H9 (cell line): ENCODE data around the gene PRR36. TPM values are rescaled to one million over a fixed set of nuclear protein-coding genes. Genes with fewer than 3 reads are reported as not detected.

Experiments
- DNase-seq: peaks from one replicate; pipeline ENCODE4 v3.0.0-alpha.2; 2017
- H2AFZ ChIP-seq: one replicate; pipeline ENCODE4 v1.6.1; 2013; ENCODE audit warnings: mild to moderate bottlenecking, low read length, control low read depth, moderate library complexity
- H2AK5ac ChIP-seq: 2 replicates; pipeline ENCODE4 v1.6.1; 2013; ENCODE audit warnings: low read length, control low read depth, mixed read lengths; ENCODE audit not compliant: insufficient read length
- H2BK120ac ChIP-seq: one replicate; pipeline ENCODE4 v1.6.1; 2013; ENCODE audit warnings: low read depth, mild to moderate bottlenecking, low read length, control low read depth, inconsistent platforms; ENCODE audit not compliant: poor library complexity, severe bottlenecking
- H2BK12ac ChIP-seq: 2 replicates; pipeline ENCODE4 v1.6.1; 2013; ENCODE audit warnings: low read length, control low read depth, mixed read lengths, low read depth; ENCODE audit not compliant: insufficient read length
- H2BK15ac ChIP-seq: 2 replicates; pipeline ENCODE4 v1.6.1; 2013; ENCODE audit warnings: low read depth, low read length, control low read depth
- H2BK20ac ChIP-seq: one replicate; pipeline ENCODE4 v1.6.1; 2013; ENCODE audit warnings: low read depth, mild to moderate bottlenecking, low read length, control low read depth, inconsistent platforms; ENCODE audit not compliant: poor library complexity, severe bottlenecking
- H2BK5ac ChIP-seq: 2 replicates; pipeline ENCODE4 v1.6.1; 2013; ENCODE audit warnings: low read length, control low read depth, mixed read lengths; ENCODE audit not compliant: insufficient read length
- H3K14ac ChIP-seq: 2 replicates; pipeline ENCODE4 v1.6.1; 2013; ENCODE audit warnings: low read length, control low read depth; ENCODE audit not compliant: insufficient read depth
- H3K18ac ChIP-seq: 2 replicates; pipeline ENCODE4 v1.6.1; 2013; ENCODE audit warnings: low read depth, mild to moderate bottlenecking, mixed read lengths, low read length, control low read depth; ENCODE audit not compliant: insufficient read length
- H3K23ac ChIP-seq: 2 replicates; pipeline ENCODE4 v1.6.1; 2013; ENCODE audit warnings: low read length, control low read depth, mixed read lengths, low read depth; ENCODE audit not compliant: insufficient read length
- H3K23me2 ChIP-seq: 2 replicates; pipeline ENCODE4 v1.6.1; 2013; ENCODE audit warnings: low read depth, mild to moderate bottlenecking, mixed read lengths, low read length, control low read depth; ENCODE audit not compliant: insufficient read length, poor library complexity, severe bottlenecking
- H3K27ac ChIP-seq: 2 replicates; pipeline ENCODE4 v1.5.1; 2013; ENCODE audit warnings: low read length, control low read depth, mixed read lengths, low read depth; ENCODE audit not compliant: insufficient read length
- H3K27me3 ChIP-seq: 2 replicates; pipeline ENCODE4 v1.6.1; 2013; ENCODE audit warnings: low read length, control low read depth, inconsistent platforms; ENCODE audit not compliant: insufficient read depth
- H3K4ac ChIP-seq: 2 replicates; pipeline ENCODE4 v1.6.1; 2013; ENCODE audit warnings: low read depth, mild to moderate bottlenecking, control low read depth, inconsistent platforms, low read length, moderate library complexity
- H3K4me1 ChIP-seq: 2 replicates; pipeline ENCODE4 v1.6.1; 2013; ENCODE audit warnings: low read length, control low read depth, inconsistent platforms; ENCODE audit not compliant: insufficient read depth
- H3K4me2 ChIP-seq: 2 replicates; pipeline ENCODE4 v1.6.1; 2013; ENCODE audit warnings: low read length, control low read depth, mixed read lengths; ENCODE audit not compliant: insufficient read length, insufficient read depth
- H3K56ac ChIP-seq: 2 replicates; pipeline ENCODE4 v1.6.1; 2013; ENCODE audit warnings: low read depth, mild to moderate bottlenecking, mixed read lengths, low read length, control low read depth; ENCODE audit not compliant: insufficient read length
- H3K79me1 ChIP-seq: 2 replicates; pipeline ENCODE4 v1.6.1; 2013; ENCODE audit warnings: low read depth, mild to moderate bottlenecking, moderate library complexity, low read length, control low read depth, inconsistent platforms; ENCODE audit not compliant: insufficient read depth, poor library complexity, severe bottlenecking
- H3K79me2 ChIP-seq: 2 replicates; pipeline ENCODE4 v1.6.1; 2013; ENCODE audit warnings: low read length, control low read depth, inconsistent platforms; ENCODE audit not compliant: insufficient read depth
- H3K9ac ChIP-seq: 2 replicates; pipeline ENCODE4 v1.6.1; 2013; ENCODE audit warnings: low read length, control low read depth, mixed read lengths; ENCODE audit not compliant: insufficient read length; ENCODE audit errors: extremely low read depth
- H3K9me3 ChIP-seq: one replicate; pipeline ENCODE4 v1.6.1; 2013; ENCODE audit warnings: low read depth, low read length, inconsistent platforms; ENCODE audit not compliant: control insufficient read depth
- H3T11ph ChIP-seq: one replicate; pipeline ENCODE4 v1.6.1; 2013; ENCODE audit warnings: mild to moderate bottlenecking, low read length, control low read depth, inconsistent platforms
- H4K20me1 ChIP-seq: one replicate; pipeline ENCODE4 v1.6.1; 2013; ENCODE audit not compliant: control insufficient read depth, insufficient read length, insufficient read depth
- H4K5ac ChIP-seq: 2 replicates; pipeline ENCODE4 v1.6.1; 2013; ENCODE audit warnings: low read depth, mild to moderate bottlenecking, mixed read lengths, low read length, control low read depth; ENCODE audit not compliant: insufficient read length
- H4K8ac ChIP-seq: replicated peaks from 2 replicates; pipeline ENCODE4 v1.6.1; 2013; ENCODE audit warnings: low read length, control low read depth, mixed read lengths, low read depth; ENCODE audit not compliant: insufficient read length
- H4K91ac ChIP-seq: 2 replicates; pipeline ENCODE4 v1.6.1; 2013; ENCODE audit warnings: low read depth, mild to moderate bottlenecking, moderate library complexity, mixed read lengths, low read length, control low read depth; ENCODE audit not compliant: insufficient read length
- H3K27ac Mint-ChIP-seq, 3 experiments: 2 replicates in 2 of 3; 3 replicates in 1 of 3; pipeline ENCODE4 v1.8.0; 2020 to 2021; ENCODE audit warnings: mixed read lengths in 3 of 3, mild to moderate bottlenecking in 1 of 3, moderate library complexity in 1 of 3
- H3K27me3 Mint-ChIP-seq: 2 replicates; pipeline ENCODE4 v1.8.0; 2021; ENCODE audit warnings: low read depth, mild to moderate bottlenecking, moderate library complexity, mixed read lengths
- H3K36me3 Mint-ChIP-seq, 3 experiments: 2 replicates in 2 of 3; 3 replicates in 1 of 3; pipeline ENCODE4 v1.8.0; 2020 to 2021; ENCODE audit warnings: low read depth in 3 of 3, mixed read lengths in 3 of 3; ENCODE audit not compliant: insufficient read depth in 1 of 3
- H3K4me1 Mint-ChIP-seq, 2 experiments: 2 replicates each; pipeline ENCODE4 v1.8.0; 2020; ENCODE audit warnings: mixed read lengths in 2 of 2
- H3K4me3 Mint-ChIP-seq, 2 experiments: 2 replicates in 1 of 2; 3 replicates in 1 of 2; pipeline ENCODE4 v1.8.0; 2020 to 2021; ENCODE audit warnings: mild to moderate bottlenecking in 2 of 2, mixed read lengths in 2 of 2, moderate library complexity in 1 of 2
- H3K9me3 Mint-ChIP-seq, 2 experiments: 2 replicates in 1 of 2; 3 replicates in 1 of 2; pipeline ENCODE4 v1.8.0; 2020; ENCODE audit warnings: mild to moderate bottlenecking in 2 of 2, mixed read lengths in 2 of 2, moderate library complexity in 1 of 2
- CTCF ChIP-seq: fragments of 200-600 bp; sonication (generic); conservative IDR thresholded peaks from 3 replicates; pipeline ENCODE4 v1.8.0; 2021; ENCODE audit warnings: antibody characterized with exemption, mild to moderate bottlenecking
- WGBS: extraction: QIAGEN DNeasy Blood & Tissue Kit; methylation state at CpG from one replicate; pipeline ENCODE4 v1.1.7; 2013; ENCODE audit warnings: missing lambda C conversion rate, low lambda C conversion rate, mixed read lengths; ENCODE audit not compliant: insufficient read length; ENCODE audit errors: extremely low coverage; 5-methylcytosine and 5-hydroxymethylcytosine counted together
- total RNA-seq: library from RNA; stranded (reverse); gene quantifications from 2 replicates; pipeline ENCODE4 v1.2.1, GENCODE V29; 2021

PRR36 gene
- total RNA-seq, 1 experiment from 2014 or later = 20.4 TPM

GRCh38 chr19:7867092-7867844 lies 6.9 kb downstream of the PRR36 start:
- no peak overlapping the region for H3K4ac ChIP-seq
- H3K4me3 Mint-ChIP-seq = no peak overlapping the region; a peak in 1 of 5 replicates

More at GRCh38 chr19:7867092-7867844, 6.9 kb downstream of the PRR36 start:
- Histone ChIP-seq H2BK120ac (no peak overlapping the region), H3K4me1 (no peaks in the 10 kb centered on the region; the same call in 1 of the 2 replicates), H3K9ac (no peak overlapping the region), H3T11ph (no peak overlapping the region), H4K8ac (no peak overlapping the region), H3K79me2 (no peaks in the 10 kb centered on the region), H3K79me1 (no peaks in the 10 kb centered on the region), H3K23ac (no peak overlapping the region), H2BK5ac (no peak overlapping the region), H3K18ac (no peak overlapping the region), H2AK5ac (no peak overlapping the region), H4K5ac (no peak overlapping the region), H3K23me2 (peaks cover 21% of the 10 kb centered on the region), H3K27me3 (peaks cover 4% of the 10 kb centered on the region; the same call in 1 of the 2 replicates), H4K20me1 (peaks cover 5% of the 10 kb centered on the region), H4K91ac (no peak overlapping the region), H2BK20ac (no peak overlapping the region), H2AFZ (no peak overlapping the region), H3K9me3 (no peaks in the 10 kb centered on the region), H3K4me2 (no peak overlapping the region), H3K27ac (no peak overlapping the region), H2BK15ac (no peak overlapping the region), H3K14ac (no peak overlapping the region; the same call in 1 of the 2 replicates), H3K56ac (no peak overlapping the region), H2BK12ac (no peak overlapping the region)
- H3K27me3 Mint-ChIP-seq = peaks cover 45% of the 10 kb centered on the region
- WGBS = no CpG with 5 or more reads among the region's 9 CpGs
- no peak overlapping the region for H3K27ac Mint-ChIP-seq
- TF ChIP-seq CTCF = no peak
- H3K9me3 Mint-ChIP-seq = no peaks in the 10 kb centered on the region
- peaks cover 0 to 6% (median 2%) of the 10 kb centered on the region in 3 experiments; a peak in 2 of 7 replicates for H3K36me3 Mint-ChIP-seq
- DNase-seq = no peak
- H3K4me1 Mint-ChIP-seq = peaks cover 18 to 40% of the 10 kb centered on the region in 2 experiments
